GM23248 (cell line): ENCODE results near the gene FGFR1OP2. TPM values are rescaled to one million over a fixed set of nuclear protein-coding genes. Genes with fewer than 3 reads are reported as not detected.

Source experiments
- DNase-seq: peaks from one replicate; pipeline ENCODE4 v3.0.0-alpha.2; 2015
- H2AFZ ChIP-seq: fragments of 200-600 bp; sonication (generic); 2 replicates; pipeline ENCODE4 v1.6.1; 2016; ENCODE audit warnings: antibody characterized with exemption
- H3F3A ChIP-seq: fragments of 200-600 bp; sonication (generic); 2 replicates; pipeline ENCODE4 v1.6.1; 2016; ENCODE audit warnings: mild to moderate bottlenecking, antibody characterized with exemption, mixed run types; ENCODE audit not compliant: insufficient read depth
- H3K27ac ChIP-seq: fragments of 200-600 bp; sonication (generic); 2 replicates; pipeline ENCODE4 v1.5.1; 2016; ENCODE audit warnings: mild to moderate bottlenecking
- H3K27me3 ChIP-seq: fragments of 200-600 bp; sonication (generic); replicated peaks from 2 replicates; pipeline ENCODE4 v1.6.1; 2016; ENCODE audit warnings: mild to moderate bottlenecking; ENCODE audit not compliant: insufficient read depth
- H3K36me3 ChIP-seq: fragments of 200-600 bp; sonication (generic); 2 replicates; pipeline ENCODE4 v1.6.1; 2016; ENCODE audit warnings: low read depth, mild to moderate bottlenecking
- H3K4me1 ChIP-seq: fragments of 200-600 bp; sonication (generic); 2 replicates; pipeline ENCODE4 v1.6.1; 2016; ENCODE audit warnings: mild to moderate bottlenecking; ENCODE audit not compliant: insufficient read depth
- H3K4me2 ChIP-seq: fragments of 200-600 bp; sonication (generic); one replicate; pipeline ENCODE4 v1.6.1; 2016; ENCODE audit warnings: mild to moderate bottlenecking; ENCODE audit not compliant: unreplicated experiment
- H3K4me3 ChIP-seq: fragments of 200-600 bp; sonication (generic); 2 replicates; pipeline ENCODE4 v1.5.1; 2016; ENCODE audit warnings: mild to moderate bottlenecking
- H3K79me2 ChIP-seq: fragments of 200-600 bp; sonication (generic); 2 replicates; pipeline ENCODE4 v1.6.1; 2016; ENCODE audit warnings: mild to moderate bottlenecking; ENCODE audit not compliant: insufficient read depth
- H3K9ac ChIP-seq: fragments of 200-600 bp; sonication (generic); 2 replicates; pipeline ENCODE4 v1.6.1; 2016; ENCODE audit warnings: mild to moderate bottlenecking
- H3K9me2 ChIP-seq: fragments of 200-600 bp; sonication (generic); 2 replicates; pipeline ENCODE4 v1.6.1; 2016; ENCODE audit warnings: mixed run types, mild to moderate bottlenecking, moderate library complexity; ENCODE audit not compliant: insufficient read depth
- H3K9me3 ChIP-seq: fragments of 200-600 bp; sonication (generic); one replicate; pipeline ENCODE4 v1.6.1; 2017; ENCODE audit warnings: low read depth
- H4K20me1 ChIP-seq: fragments of 200-600 bp; sonication (generic); 2 replicates; pipeline ENCODE4 v1.6.0; 2016; ENCODE audit not compliant: insufficient read depth
- EZH2 ChIP-seq: fragments of 200-600 bp; sonication (generic); IDR thresholded peaks from 2 replicates; pipeline ENCODE4 v1.6.1; 2018; ENCODE audit warnings: antibody characterized with exemption, mild to moderate bottlenecking; ENCODE audit not compliant: insufficient read depth, poor library complexity, severe bottlenecking
- EZH2phosphoT487 ChIP-seq: fragments of 200-600 bp; sonication (generic); IDR thresholded peaks from 2 replicates; pipeline ENCODE4 v1.6.1; 2018; ENCODE audit warnings: antibody characterized with exemption, moderate library complexity, mild to moderate bottlenecking, low read depth; ENCODE audit not compliant: insufficient read depth
- WGBS, 2 experiments: methylation state at CpG; one replicate each; pipeline ENCODE4 v1.1.6; 2015 to 2017; ENCODE audit warnings: low lambda C conversion rate in 2 of 2, low coverage in 1 of 2; ENCODE audit errors: missing lambda C conversion rate in 2 of 2; 5-methylcytosine and 5-hydroxymethylcytosine counted together
- in situ Hi-C: fragments of 300-500 bp; cut with MboI; formaldehyde crosslinking; loops from 2 replicates; pipeline ENCODE4 v1.15.0; 2020
- polyA plus RNA-seq: library from polyadenylated mRNA; unstranded; fragments of >200 nt; fragmentation: Nextera tagmentation; extraction: Ambion mirVana; gene quantifications from 2 replicates; pipeline ENCODE4 v1.2.1, GENCODE V29; 2016
- total RNA-seq: library from RNA; depleted of rRNA; stranded (reverse); fragments of >200 nt; shearing (Covaris generic); gene quantifications from 2 replicates; pipeline ENCODE4 v1.2.3, GENCODE V29; 2014

The FGFR1OP2 gene
- total and polyA plus RNA-seq, 2 experiments from 2014 or later, result 37.2 to 47.3 TPM

DNA sequence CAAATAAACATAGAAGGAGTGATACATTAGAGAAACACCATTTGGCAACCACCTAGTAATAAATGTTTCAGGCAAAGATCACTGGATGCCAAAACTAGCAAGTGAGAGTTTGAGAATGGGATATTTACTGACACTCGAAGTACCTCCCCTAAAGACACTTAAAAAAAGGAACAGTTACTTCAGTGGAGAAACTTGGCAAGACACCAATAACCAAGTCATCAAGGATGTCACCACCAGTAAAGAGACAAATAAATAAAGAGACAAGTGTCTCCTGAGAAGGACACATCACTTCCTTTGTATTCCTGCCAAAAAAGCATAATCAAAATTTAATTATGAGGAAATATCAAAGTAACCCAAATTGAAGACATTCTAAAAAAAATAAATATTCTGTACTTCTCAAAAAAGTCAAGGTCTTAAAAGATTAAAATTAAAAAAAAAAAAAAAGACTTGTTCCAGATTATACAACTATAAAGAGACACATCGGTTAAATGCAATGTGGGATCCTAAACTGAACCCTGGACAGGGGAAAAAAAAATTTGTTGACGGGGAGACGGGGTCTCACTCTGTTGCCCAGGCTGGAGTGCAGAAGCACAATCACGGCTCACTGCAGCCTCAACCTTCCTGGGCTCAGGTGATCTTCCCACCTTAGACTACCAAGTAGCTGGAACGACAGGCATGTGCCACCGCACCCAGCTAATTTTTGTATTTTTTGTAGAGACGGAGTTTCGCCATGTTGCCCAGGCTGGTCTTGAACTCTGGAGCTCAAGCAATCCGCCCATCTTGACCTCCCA lies 49.6 kb downstream of the FGFR1OP2 start:
- H3K27me3 ChIP-seq, result no peaks in the 10 kb centered on the region
- H3K9me2 ChIP-seq, result no peaks in the 10 kb centered on the region
- in situ Hi-C loops, result no loop called here
- H3K4me2 ChIP-seq, result no peak overlapping the region
- TF ChIP-seq EZH2 (no peak), EZH2phosphoT487 (no peak)
- H3K27ac ChIP-seq, result no peak overlapping the region
- WGBS, 2 experiments, result 90% methylated on average over 10 of the region's 10 CpGs
- no peaks in the 10 kb centered on the region for H3K79me2 ChIP-seq
- DNase-seq, result peak; percentile 27
- H4K20me1 ChIP-seq, result no peaks in the 10 kb centered on the region
- H3K36me3 ChIP-seq, result no peaks in the 10 kb centered on the region
- H3F3A ChIP-seq, result no peaks in the 10 kb centered on the region
- H3K4me3 ChIP-seq, result no peak overlapping the region
- H2AFZ ChIP-seq, result no peak overlapping the region
- H3K4me1 ChIP-seq, result no peaks in the 10 kb centered on the region
- no peak overlapping the region for H3K9ac ChIP-seq
- no peaks in the 10 kb centered on the region for H3K9me3 ChIP-seq

DNA sequence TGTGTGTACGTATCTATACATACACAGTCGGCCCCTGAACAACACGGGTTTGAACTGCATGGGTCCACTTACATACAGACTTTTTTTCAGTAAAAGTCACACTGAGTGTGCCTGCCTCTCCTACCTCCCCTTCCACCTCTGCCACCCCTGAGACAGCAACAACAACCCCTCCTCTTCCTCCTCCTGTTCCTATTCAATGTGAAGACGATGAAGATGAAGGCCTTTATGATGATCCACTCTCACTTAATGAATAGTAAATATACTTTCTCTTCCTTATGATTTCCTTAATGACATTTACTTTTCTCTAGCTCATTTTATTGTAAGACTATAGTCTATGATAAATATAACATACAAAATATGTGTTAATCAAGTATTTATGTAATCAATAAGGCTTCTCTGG lies 50.4 kb downstream of the FGFR1OP2 start:
- H3K27me3 ChIP-seq, result no peaks in the 10 kb centered on the region
- no peaks in the 10 kb centered on the region for H4K20me1 ChIP-seq
- TF ChIP-seq EZH2phosphoT487 (no peak), EZH2 (no peak)
- no peak overlapping the region for H3K4me2 ChIP-seq
- no peak overlapping the region for H3K9ac ChIP-seq
- no peaks in the 10 kb centered on the region for H3K36me3 ChIP-seq
- no peak overlapping the region for H3K27ac ChIP-seq
- 92% methylated on average over 4 of the region's 4 CpGs for WGBS, 2 experiments
- H3K9me2 ChIP-seq, result no peaks in the 10 kb centered on the region
- no peak overlapping the region for H3K4me3 ChIP-seq
- no peaks in the 10 kb centered on the region for H3K4me1 ChIP-seq
- in situ Hi-C loops, result no loop called here
- H3K79me2 ChIP-seq, result no peaks in the 10 kb centered on the region
- DNase-seq, result no peak
- H3F3A ChIP-seq, result no peaks in the 10 kb centered on the region
- no peak overlapping the region for H2AFZ ChIP-seq
- no peaks in the 10 kb centered on the region for H3K9me3 ChIP-seq

DNA sequence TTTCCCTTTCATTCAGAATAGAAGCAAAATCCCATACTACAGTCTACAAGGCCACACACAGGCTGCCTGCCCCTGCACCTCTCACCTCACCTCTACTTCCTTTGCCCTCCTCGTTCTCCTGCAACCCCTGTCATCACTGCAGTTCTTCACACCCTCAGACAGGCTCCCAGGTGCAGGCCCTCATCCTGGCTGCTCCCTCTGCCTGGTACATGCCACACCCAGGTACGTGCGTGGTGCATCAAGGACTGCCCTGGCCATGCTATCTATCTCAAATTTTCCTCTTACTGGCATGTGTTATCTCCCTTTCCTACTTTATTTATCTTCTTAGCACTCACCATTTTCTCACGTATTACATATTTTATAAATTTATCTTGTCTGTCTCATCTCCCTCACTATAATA lies 51.6 kb downstream of the FGFR1OP2 start:
- Histone ChIP-seq H3K4me2 (no peak overlapping the region), H3K27me3 (no peaks in the 10 kb centered on the region), H4K20me1 (no peaks in the 10 kb centered on the region), H3K27ac (no peak overlapping the region), H3K9ac (no peak overlapping the region), H2AFZ (no peak overlapping the region), H3K9me3 (no peaks in the 10 kb centered on the region), H3K9me2 (no peaks in the 10 kb centered on the region), H3F3A (no peaks in the 10 kb centered on the region), H3K4me3 (no peak overlapping the region), H3K4me1 (no peaks in the 10 kb centered on the region), H3K36me3 (no peaks in the 10 kb centered on the region), H3K79me2 (no peaks in the 10 kb centered on the region)
- TF ChIP-seq EZH2phosphoT487, result no peak
- no peak for TF ChIP-seq EZH2
- no peak for DNase-seq
- in situ Hi-C loops, result no loop called here
- WGBS, 2 experiments, result 68 to 69% methylated on average over 4 of the region's 4 CpGs

DNA sequence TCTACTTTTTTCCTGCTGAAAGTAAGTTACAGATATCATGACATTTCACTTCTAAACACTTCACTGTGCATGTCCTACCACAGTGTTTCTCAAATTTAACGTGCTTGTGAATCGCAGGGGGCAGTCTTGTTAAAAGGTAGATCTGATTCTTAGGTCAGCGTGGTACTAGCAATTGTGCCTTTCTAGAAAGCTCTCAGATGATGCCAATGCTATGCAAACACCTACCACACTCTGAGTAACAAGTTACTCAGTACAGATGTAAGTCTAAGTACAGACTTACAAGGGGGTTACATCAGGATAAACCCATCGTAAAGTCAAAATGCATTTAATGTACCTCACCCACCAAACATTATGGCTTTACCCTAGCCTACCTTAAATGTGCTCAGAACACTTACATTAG lies 53.6 kb downstream of the FGFR1OP2 start:
- TF ChIP-seq EZH2phosphoT487 (no peak), EZH2 (no peak)
- Histone ChIP-seq H3K36me3 (no peaks in the 10 kb centered on the region), H3K4me1 (no peaks in the 10 kb centered on the region), H3K27me3 (no peaks in the 10 kb centered on the region), H3K4me2 (no peak overlapping the region), H2AFZ (no peak overlapping the region), H3K79me2 (no peaks in the 10 kb centered on the region), H3K9me3 (no peaks in the 10 kb centered on the region), H3K9ac (no peak overlapping the region), H4K20me1 (no peaks in the 10 kb centered on the region), H3F3A (no peaks in the 10 kb centered on the region), H3K9me2 (no peaks in the 10 kb centered on the region), H3K4me3 (no peak overlapping the region), H3K27ac (no peak overlapping the region)
- in situ Hi-C loops, result no loop called here
- no peak for DNase-seq
- WGBS, 2 experiments, result 91 to 92% methylated on average over 4 of the region's 4 CpGs
